HCT116 (cell line): ENCODE results near the gene FAM32A.

Source experiments
- CEBPB ChIP-seq: IDR thresholded peaks from 2 replicates; pipeline ENCODE4 v1.6.1; 2012; ENCODE audit warnings: low read depth
- CTCF ChIP-seq, 3 experiments: fragments of 200-600 bp in 1 of 3; sonication (generic) in 1 of 3; IDR thresholded peaks in 2 of 3; conservative IDR thresholded peaks in 1 of 3; 2 replicates each; pipeline ENCODE4 v1.5.1; 2012 to 2017; ENCODE audit warnings: low read depth in 2 of 3, low read length in 2 of 3, antibody characterized with exemption in 1 of 3, borderline replicate concordance in 1 of 3, control low read depth in 1 of 3, mild to moderate bottlenecking in 1 of 3, mixed read lengths in 1 of 3, mixed run types in 1 of 3, moderate library complexity in 1 of 3; ENCODE audit not compliant: insufficient read depth in 1 of 3
- MAX ChIP-seq: IDR thresholded peaks from 2 replicates; pipeline ENCODE4 v1.6.1; 2012
- POLR2A ChIP-seq: IDR thresholded peaks from 2 replicates; pipeline ENCODE4 v1.7.0; 2011; ENCODE audit warnings: borderline replicate concordance; ENCODE audit not compliant: insufficient read depth, insufficient read length; ENCODE audit errors: extremely low read depth
- POLR2AphosphoS5 ChIP-seq: IDR thresholded peaks from 2 replicates; pipeline ENCODE4 v1.6.1; 2011; ENCODE audit warnings: mild to moderate bottlenecking, low read depth, low read length, moderate library complexity
- REST ChIP-seq: IDR thresholded peaks from 2 replicates; pipeline ENCODE4 v1.6.1; 2012; ENCODE audit warnings: low read depth
- SP1 ChIP-seq: IDR thresholded peaks from 2 replicates; pipeline ENCODE4 v1.6.1; 2012; ENCODE audit warnings: low read depth
- TCF7L2 ChIP-seq: IDR thresholded peaks from 2 replicates; pipeline ENCODE4 v1.7.0; 2011; ENCODE audit warnings: borderline replicate concordance, inconsistent platforms; ENCODE audit not compliant: insufficient read depth, insufficient read length; ENCODE audit errors: extremely low read depth
- ZFX ChIP-seq: fragments of 450-650 bp; IDR thresholded peaks from 2 replicates; pipeline ENCODE4 v1.6.1; 2017
- ZNF274 ChIP-seq: fragments of 200-500 bp; sonication (Bioruptor generic); IDR thresholded peaks from 2 replicates; pipeline ENCODE4 v1.6.1; 2014; ENCODE audit warnings: mild to moderate bottlenecking, low read depth, low read length, inconsistent platforms

GRCh38 chr19:16226878-16227836 is 41.9 kb downstream of the FAM32A start:
- no peak for TF ChIP-seq CTCF (IDR thresholded peaks at IDR 0.05 in 2 of 3, conservative IDR thresholded peaks at IDR 0.05 in 1 of 3; ENCODE audit: borderline replicate concordance in 1 of 3, insufficient read depth in 1 of 3, low read depth in 2 of 3, low read length in 2 of 3)
- TF ChIP-seq ZNF274: no peak
- TF ChIP-seq TCF7L2: no peak
- no peak for TF ChIP-seq POLR2A
- no peak for TF ChIP-seq SP1
- TF ChIP-seq REST: no peak
- no peak for TF ChIP-seq MAX
- no peak for TF ChIP-seq CEBPB
- TF ChIP-seq ZFX: no peak
- no peak for TF ChIP-seq POLR2AphosphoS5
